ENCODE data around the gene ZRANB1. TPM values are rescaled to one million over a fixed set of nuclear protein-coding genes. Genes with fewer than 3 reads are reported as not detected.

The ZRANB1 gene
- total RNA-seq (25.1 and 30.0 TPM in 2 replicates), polyA plus RNA-seq (7.9 and 10.7 TPM in 2 replicates)

GRCh38 chr10:124941823-124942222, at the start of gene ZRANB1:
ZRANB1 (plus strand) TSS chr10:124942123; CDS start chr10:124942494, 371 bp downstream.
- peaks cover 90% of the 10 kb centered on the region for H4K20me1 ChIP-seq (ENCODE audit: insufficient read depth, poor library complexity, severe bottlenecking)
- H3K4me2 ChIP-seq = no peak within 1 kb of the TSS
- H3K27ac ChIP-seq = peak within 1 kb of the TSS; percentile 8
- no peak for DNase-seq (ENCODE audit: low spot score)
- 87% methylated on average over 4 of the region's 4 CpGs for WGBS (ENCODE audit: low lambda C conversion rate, missing lambda C conversion rate)
- peaks cover 99% of the 10 kb centered on the region for H3K79me2 ChIP-seq
- H3K4me3 ChIP-seq = no peak within 1 kb of the TSS
- H3K36me3 ChIP-seq (replicated peaks; ENCODE audit: insufficient read depth, low read depth) = no peaks in the 10 kb centered on the region
- no peaks in the 10 kb centered on the region for H3K9me3 ChIP-seq (ENCODE audit: low read depth)
- H3K4me1 ChIP-seq (ENCODE audit: insufficient read depth) = peaks cover 9% of the 10 kb centered on the region
- TF ChIP-seq, protein P1, sequence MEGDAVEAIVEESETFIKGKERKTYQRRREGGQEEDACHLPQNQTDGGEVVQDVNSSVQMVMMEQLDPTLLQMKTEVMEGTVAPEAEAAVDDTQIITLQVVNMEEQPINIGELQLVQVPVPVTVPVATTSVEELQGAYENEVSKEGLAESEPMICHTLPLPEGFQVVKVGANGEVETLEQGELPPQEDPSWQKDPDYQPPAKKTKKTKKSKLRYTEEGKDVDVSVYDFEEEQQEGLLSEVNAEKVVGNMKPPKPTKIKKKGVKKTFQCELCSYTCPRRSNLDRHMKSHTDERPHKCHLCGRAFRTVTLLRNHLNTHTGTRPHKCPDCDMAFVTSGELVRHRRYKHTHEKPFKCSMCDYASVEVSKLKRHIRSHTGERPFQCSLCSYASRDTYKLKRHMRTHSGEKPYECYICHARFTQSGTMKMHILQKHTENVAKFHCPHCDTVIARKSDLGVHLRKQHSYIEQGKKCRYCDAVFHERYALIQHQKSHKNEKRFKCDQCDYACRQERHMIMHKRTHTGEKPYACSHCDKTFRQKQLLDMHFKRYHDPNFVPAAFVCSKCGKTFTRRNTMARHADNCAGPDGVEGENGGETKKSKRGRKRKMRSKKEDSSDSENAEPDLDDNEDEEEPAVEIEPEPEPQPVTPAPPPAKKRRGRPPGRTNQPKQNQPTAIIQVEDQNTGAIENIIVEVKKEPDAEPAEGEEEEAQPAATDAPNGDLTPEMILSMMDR (IDR thresholded peaks at IDR 0.05; ENCODE audit: poor library complexity) = no peak
- TF ChIP-seq EZH2 (IDR thresholded peaks at IDR 0.05; ENCODE audit: borderline replicate concordance) (no peak), EZH2phosphoT487 (IDR thresholded peaks at IDR 0.05; ENCODE audit: low read depth, severe bottlenecking, unreplicated experiment) (no peak)
- no peaks in the 10 kb centered on the region for H3K9me2 ChIP-seq (replicated peaks; ENCODE audit: insufficient read depth)
- H2AFZ ChIP-seq = no peak within 1 kb of the TSS
- no peaks in the 10 kb centered on the region for H3K27me3 ChIP-seq

DNA sequence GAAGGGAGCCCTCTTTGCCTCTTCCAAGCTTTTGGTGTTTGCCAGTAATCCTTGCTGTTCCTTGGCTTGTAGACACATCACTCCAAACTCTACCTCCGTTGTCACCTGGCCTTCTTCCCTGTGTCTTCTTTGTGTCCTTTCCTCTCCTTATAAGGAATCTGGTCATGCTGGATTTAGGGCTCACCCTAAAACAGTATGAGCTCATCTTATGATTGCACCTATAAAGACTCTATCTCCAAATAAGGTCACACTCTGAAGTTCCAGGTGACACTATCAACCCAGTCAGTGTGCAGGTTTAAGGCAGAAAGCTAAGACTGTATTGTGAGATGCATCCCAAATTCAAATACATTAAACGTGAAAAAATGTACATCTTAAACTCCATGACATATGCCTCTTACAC, 49.0 kb upstream of the ZRANB1 start:
- H3K27ac ChIP-seq = no peak overlapping the region
- H4K20me1 ChIP-seq (ENCODE audit: insufficient read depth, poor library complexity, severe bottlenecking) = no peaks in the 10 kb centered on the region
- DNase-seq (ENCODE audit: low spot score) = no peak

DNA sequence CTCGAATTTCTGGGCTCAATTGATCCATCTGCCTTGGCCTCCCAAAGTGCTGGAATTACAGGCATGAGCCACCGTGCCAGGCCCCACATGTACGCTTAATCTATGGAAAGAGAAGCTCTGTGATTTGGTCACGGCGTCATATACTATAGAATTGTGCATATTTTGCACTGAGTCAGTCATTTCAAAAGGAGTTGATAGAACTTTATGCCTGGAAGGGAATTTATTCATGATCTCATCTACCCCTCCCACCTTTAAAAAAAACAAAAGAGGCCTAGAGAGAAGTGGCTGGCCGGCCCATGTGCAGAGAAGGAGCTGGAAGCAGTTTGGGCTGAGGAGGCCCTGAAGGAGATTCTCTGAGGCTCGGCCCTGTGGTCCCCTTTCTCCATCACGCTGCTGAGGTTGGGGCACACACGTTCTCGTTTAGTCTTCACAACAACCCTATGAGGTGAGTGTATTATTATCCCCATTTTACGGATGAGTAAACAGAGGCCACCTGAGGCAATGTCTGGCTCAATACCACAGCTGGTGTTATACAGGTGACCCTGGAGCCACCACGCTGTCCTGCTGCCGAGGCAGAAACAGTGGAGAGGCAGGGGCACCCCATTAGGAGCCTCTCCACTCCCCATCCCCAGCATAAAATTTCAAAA, 47.2 kb upstream of the ZRANB1 start:
- H3K9me2 ChIP-seq (replicated peaks; ENCODE audit: insufficient read depth) = no peaks in the 10 kb centered on the region
- H3K27me3 ChIP-seq = no peaks in the 10 kb centered on the region
- H3K36me3 ChIP-seq (replicated peaks; ENCODE audit: insufficient read depth, low read depth) = no peaks in the 10 kb centered on the region
- H3K27ac ChIP-seq = no peak overlapping the region
- no peak overlapping the region for H2AFZ ChIP-seq
- peaks cover 3% of the 10 kb centered on the region for H3K4me1 ChIP-seq (ENCODE audit: insufficient read depth)
- no peak for DNase-seq (ENCODE audit: low spot score)
- 92% methylated on average over 13 of the region's 13 CpGs for WGBS (ENCODE audit: low lambda C conversion rate, missing lambda C conversion rate)
- H3K9me3 ChIP-seq (ENCODE audit: low read depth) = no peaks in the 10 kb centered on the region
- no peak overlapping the region for H3K4me2 ChIP-seq
- no peaks in the 10 kb centered on the region for H3K79me2 ChIP-seq
- H4K20me1 ChIP-seq (ENCODE audit: insufficient read depth, poor library complexity, severe bottlenecking) = no peaks in the 10 kb centered on the region
- TF ChIP-seq EZH2phosphoT487 (IDR thresholded peaks at IDR 0.05; ENCODE audit: low read depth, severe bottlenecking, unreplicated experiment) = no peak
- TF ChIP-seq, protein P1 (IDR thresholded peaks at IDR 0.05; ENCODE audit: poor library complexity) = no peak
- H3K4me3 ChIP-seq = no peak overlapping the region

More for the DNA sequence above, 49.0 kb upstream of the ZRANB1 start:
- Histone ChIP-seq H3K9me3 (ENCODE audit: low read depth) (no peaks in the 10 kb centered on the region), H3K36me3 (replicated peaks; ENCODE audit: insufficient read depth, low read depth) (no peaks in the 10 kb centered on the region), H3K27me3 (no peaks in the 10 kb centered on the region), H3K79me2 (no peaks in the 10 kb centered on the region), H3K4me2 (no peak overlapping the region), H3K9me2 (replicated peaks; ENCODE audit: insufficient read depth) (no peaks in the 10 kb centered on the region), H3K4me1 (ENCODE audit: insufficient read depth) (no peaks in the 10 kb centered on the region), H3K4me3 (no peak overlapping the region), H2AFZ (no peak overlapping the region)
- TF ChIP-seq EZH2phosphoT487 (IDR thresholded peaks at IDR 0.05; ENCODE audit: low read depth, severe bottlenecking, unreplicated experiment) (no peak), EZH2 (IDR thresholded peaks at IDR 0.05; ENCODE audit: borderline replicate concordance) (no peak)
- TF ChIP-seq, protein P1 (IDR thresholded peaks at IDR 0.05; ENCODE audit: poor library complexity) = no peak
- WGBS (ENCODE audit: low lambda C conversion rate, missing lambda C conversion rate) = 69% methylated on average over 2 of the region's 2 CpGs
